GM11168 (cell line): ENCODE data around the gene ATP6V1B1.

Experiments used
- in situ Hi-C: fragments of 300-500 bp; cut with MboI; formaldehyde crosslinking; loops from one replicate; pipeline ENCODE4 v1.12.0; 2022; ENCODE audit warnings: low sequenced_read_pairs; ENCODE audit not compliant: unreplicated experiment

ATP6V1B1 gene

GRCh38 chr2:70962885-70963878 lies 27.5 kb downstream of the ATP6V1B1 start:
- in situ Hi-C loops: no loop called here

- in situ Hi-C loops: no loop called here
These were observed 28.4 kb downstream of the ATP6V1B1 start for GRCh38 chr2:70964133-70964532.

GRCh38 chr2:70964596-70965386 lies 29.1 kb downstream of the ATP6V1B1 start:
- in situ Hi-C loops: no loop called here

- in situ Hi-C loops: no loop called here
These were observed 29.8 kb downstream of the ATP6V1B1 start for GRCh38 chr2:70965506-70965905.

- in situ Hi-C loops: no loop called here
These were observed 31.0 kb downstream of the ATP6V1B1 start for GRCh38 chr2:70966681-70967080.

- in situ Hi-C loops: no loop called here
These were observed 31.5 kb downstream of the ATP6V1B1 start for GRCh38 chr2:70967189-70967588.

GRCh38 chr2:70974592-70974991 lies 38.9 kb downstream of the ATP6V1B1 start:
- in situ Hi-C loops: no loop called here

GRCh38 chr2:70975237-70975636 lies 39.5 kb downstream of the ATP6V1B1 start:
- in situ Hi-C loops: no loop called here

GRCh38 chr2:70977605-70978205 lies 42.0 kb downstream of the ATP6V1B1 start:
- in situ Hi-C loops: no loop called here

GRCh38 chr2:70978341-70979179 lies 42.9 kb downstream of the ATP6V1B1 start, which contains the start of gene ANKRD53:
Gene ANKRD53 (plus strand): TSS chr2:70978630. CDS start chr2:70978646, 16 bp downstream.
- in situ Hi-C loops: no loop called here

GRCh38 chr2:70979180-70979488 lies 43.4 kb downstream of the ATP6V1B1 start:
- in situ Hi-C loops: no loop called here

- in situ Hi-C loops: no loop called here
These were observed 43.9 kb downstream of the ATP6V1B1 start for GRCh38 chr2:70979626-70980025.

- in situ Hi-C loops: no loop called here
These were observed 45.7 kb downstream of the ATP6V1B1 start for GRCh38 chr2:70981421-70981820.

GRCh38 chr2:70981866-70982810 lies 46.4 kb downstream of the ATP6V1B1 start:
- in situ Hi-C loops: no loop called here

GRCh38 chr2:70982971-70983370 lies 47.3 kb downstream of the ATP6V1B1 start:
- in situ Hi-C loops: no loop called here

GRCh38 chr2:70983506-70984227 lies 48.0 kb downstream of the ATP6V1B1 start:
- in situ Hi-C loops: no loop called here

GRCh38 chr2:70984228-70984575 lies 48.5 kb downstream of the ATP6V1B1 start:
- in situ Hi-C loops: no loop called here

GRCh38 chr2:70984576-70985282 lies 49.0 kb downstream of the ATP6V1B1 start:
- in situ Hi-C loops: no loop called here
